Vagina (tissue), 2 donors: ENCODE measurements around the gene PPP2R2C.

Source experiments
- POLR2A ChIP-seq, 2 donors: fragments of 450-650 bp; IDR thresholded peaks; one replicate each; pipeline ENCODE4 v1.6.1; 2017; ENCODE audit warnings: antibody characterized with exemption in 2 of 2, mild to moderate bottlenecking in 2 of 2, moderate library complexity in 2 of 2
- POLR2AphosphoS5 ChIP-seq, 2 donors: sonication (generic); formaldehyde crosslinking; IDR thresholded peaks; one replicate each; pipeline ENCODE4 v1.9.0; 2017; ENCODE audit warnings: antibody characterized with exemption in 2 of 2, mild to moderate bottlenecking in 2 of 2, low read depth in 1 of 2; ENCODE audit not compliant: insufficient read depth in 1 of 2

DNA sequence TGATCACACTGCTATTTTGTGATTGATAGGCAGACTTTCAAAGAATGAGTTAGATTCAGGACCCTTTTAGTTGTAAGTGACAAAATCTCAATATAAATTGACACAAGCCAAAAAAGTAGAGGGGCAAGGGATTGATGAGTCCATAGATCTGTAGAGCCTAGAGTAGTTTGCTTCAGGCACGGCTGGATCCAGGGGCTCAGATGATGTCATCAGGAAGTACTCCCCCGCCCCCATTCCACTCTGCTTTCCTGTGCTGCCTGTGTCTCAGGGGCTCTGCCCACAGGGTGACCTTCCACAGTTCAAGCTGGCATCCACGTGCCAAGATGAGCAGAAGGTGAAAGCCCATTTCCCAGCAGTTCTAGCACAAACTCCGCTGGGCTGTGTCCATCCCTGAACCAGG is 189.1 kb downstream of the PPP2R2C start:
- no peak for TF ChIP-seq POLR2A (IDR thresholded peaks at IDR 0.05)
- no peak for TF ChIP-seq POLR2AphosphoS5 (IDR thresholded peaks at IDR 0.05; ENCODE audit: insufficient read depth in 1 of 2, low read depth in 1 of 2)
